WTC11 (cell line): Measurements from ENCODE around the gene RETREG3. TPM values are rescaled to one million over a fixed set of nuclear protein-coding genes. Genes with fewer than 3 reads are reported as not detected.
A peak's percentile ranks its signal among the peaks of the same experiment; 100 is the strongest.

Experiments
- ATAC-seq: fragments of 200-7000 bp; cut with Tn5 transposase; 2 replicates; pipeline ENCODE4 v1.10.0; 2021; ENCODE audit warnings: mild to moderate bottlenecking, moderate library complexity
- CTCF ChIA-PET: fragments of 300-600 bp; sonication (Branson Sonifier 250); formaldehyde crosslinking; loops from one replicate; lab custom pipeline; 2021; ENCODE audit warnings: antibody characterized with exemption; lab: Charles Lee
- POLR2A ChIA-PET: fragments of 350-600 bp; sonication (Branson Sonifier 250); formaldehyde crosslinking; loops from one replicate; lab custom pipeline; 2021; ENCODE audit warnings: antibody characterized with exemption; lab: Charles Lee
- DNase-seq: peaks from one replicate; pipeline ENCODE4 v3.0.0; 2021; ENCODE audit warnings: low spot score
- H3K27ac Mint-ChIP-seq: 2 replicates; pipeline ENCODE4 v1.8.0; 2021; ENCODE audit warnings: mixed read lengths
- H3K27me3 Mint-ChIP-seq: 2 replicates; pipeline ENCODE4 v1.8.0; 2021; ENCODE audit warnings: low read depth, mild to moderate bottlenecking, moderate library complexity, mixed read lengths
- H3K36me3 Mint-ChIP-seq: 2 replicates; pipeline ENCODE4 v1.8.0; 2021; ENCODE audit warnings: mixed read lengths
- H3K4me1 Mint-ChIP-seq: 2 replicates; pipeline ENCODE4 v1.8.0; 2022; ENCODE audit warnings: mixed read lengths
- H3K4me3 Mint-ChIP-seq: 2 replicates; pipeline ENCODE4 v1.8.0; 2021; ENCODE audit warnings: mild to moderate bottlenecking, moderate library complexity, mixed read lengths
- H3K9me3 Mint-ChIP-seq: 2 replicates; pipeline ENCODE4 v1.8.0; 2021; ENCODE audit warnings: mixed read lengths
- CREB1 ChIP-seq: sonication (generic); formaldehyde crosslinking; IDR thresholded peaks from 2 replicates; pipeline ENCODE4 v1.8.0; 2023; ENCODE audit warnings: mild to moderate bottlenecking, missing genetic modification reagents
- ESRRA ChIP-seq: sonication (generic); formaldehyde crosslinking; IDR thresholded peaks from 2 replicates; pipeline ENCODE4 v1.8.1; 2022; ENCODE audit warnings: mild to moderate bottlenecking, missing genetic modification reagents, borderline replicate concordance
- FOXJ3 ChIP-seq: sonication (generic); formaldehyde crosslinking; IDR thresholded peaks from 2 replicates; pipeline ENCODE4 v1.9.0; 2021; ENCODE audit warnings: missing genetic modification reagents, mild to moderate bottlenecking, borderline replicate concordance
- GABPB1 ChIP-seq: sonication (generic); formaldehyde crosslinking; IDR thresholded peaks from 2 replicates; pipeline ENCODE4 v1.8.1; 2023; ENCODE audit warnings: mild to moderate bottlenecking, missing genetic modification reagents
- JAZF1 ChIP-seq: fragments of 250-450 bp; sonication (Bioruptor Pico); IDR thresholded peaks from 2 replicates; pipeline ENCODE4 v1.9.0; 2021; ENCODE audit warnings: moderate library complexity, mild to moderate bottlenecking, inconsistent platforms
- MLX ChIP-seq: sonication (generic); formaldehyde crosslinking; IDR thresholded peaks from 2 replicates; pipeline ENCODE4 v1.8.1; 2023; ENCODE audit warnings: mild to moderate bottlenecking, missing genetic modification reagents, moderate library complexity
- MXD4 ChIP-seq: fragments of 250-450 bp; sonication (Bioruptor Pico); IDR thresholded peaks from 2 replicates; pipeline ENCODE4 v1.8.0; 2021; ENCODE audit warnings: mild to moderate bottlenecking, moderate library complexity, borderline replicate concordance
- NFATC4 ChIP-seq: fragments of 250-450 bp; sonication (Bioruptor Pico); IDR thresholded peaks from 2 replicates; pipeline ENCODE4 v1.9.0; 2021; ENCODE audit warnings: mild to moderate bottlenecking
- TCF7 ChIP-seq: sonication (generic); formaldehyde crosslinking; IDR thresholded peaks from 2 replicates; pipeline ENCODE4 v1.8.0; 2022; ENCODE audit warnings: mild to moderate bottlenecking, low read depth, missing genetic modification reagents, moderate library complexity
- TEAD1 ChIP-seq: sonication (generic); formaldehyde crosslinking; IDR thresholded peaks from 2 replicates; pipeline ENCODE4 v1.8.0; 2022; ENCODE audit warnings: mild to moderate bottlenecking, missing genetic modification reagents
- ZMAT4 ChIP-seq: fragments of 250-450 bp; sonication (Bioruptor Pico); IDR thresholded peaks from 2 replicates; pipeline ENCODE4 v1.9.0; 2021; ENCODE audit warnings: mild to moderate bottlenecking
- ZNF263 ChIP-seq: sonication (generic); formaldehyde crosslinking; IDR thresholded peaks from 2 replicates; pipeline ENCODE4 v1.8.1; 2022; ENCODE audit warnings: low read depth, mild to moderate bottlenecking, moderate library complexity, missing genetic modification reagents
- total RNA-seq: library from RNA; stranded (reverse); gene quantifications from 3 replicates; pipeline ENCODE4 v1.2.3, GENCODE V29; 2021
- TF ChIP-seq, protein P1 (sequence below): fragments of 250-450 bp; sonication (Bioruptor Pico); IDR thresholded peaks from 2 replicates; pipeline ENCODE4 v1.9.0; 2021; ENCODE audit warnings: mild to moderate bottlenecking
- TF ChIP-seq, protein P2 (sequence below): fragments of 250-450 bp; sonication (Bioruptor Pico); IDR thresholded peaks from 2 replicates; pipeline ENCODE4 v1.9.0; 2021; ENCODE audit warnings: moderate library complexity, mild to moderate bottlenecking, inconsistent platforms, borderline replicate concordance
- TF ChIP-seq, protein P3 (sequence below): sonication (generic); formaldehyde crosslinking; IDR thresholded peaks from 2 replicates; pipeline ENCODE4 v1.8.0; 2022; ENCODE audit warnings: mild to moderate bottlenecking, missing genetic modification reagents
- TF ChIP-seq, protein P4 (sequence below): fragments of 250-450 bp; sonication (Bioruptor Pico); IDR thresholded peaks from 2 replicates; pipeline ENCODE4 v2.1.2; 2022; ENCODE audit warnings: mild to moderate bottlenecking, moderate library complexity
- TF ChIP-seq, protein P5 (sequence below): sonication (generic); formaldehyde crosslinking; IDR thresholded peaks from 2 replicates; pipeline ENCODE4 v1.8.1; 2022; ENCODE audit warnings: mild to moderate bottlenecking, missing genetic modification reagents, moderate library complexity, borderline replicate concordance

Gene RETREG3
- total RNA-seq, 1 experiment from 2014 or later, result 40.4 TPM

DNA sequence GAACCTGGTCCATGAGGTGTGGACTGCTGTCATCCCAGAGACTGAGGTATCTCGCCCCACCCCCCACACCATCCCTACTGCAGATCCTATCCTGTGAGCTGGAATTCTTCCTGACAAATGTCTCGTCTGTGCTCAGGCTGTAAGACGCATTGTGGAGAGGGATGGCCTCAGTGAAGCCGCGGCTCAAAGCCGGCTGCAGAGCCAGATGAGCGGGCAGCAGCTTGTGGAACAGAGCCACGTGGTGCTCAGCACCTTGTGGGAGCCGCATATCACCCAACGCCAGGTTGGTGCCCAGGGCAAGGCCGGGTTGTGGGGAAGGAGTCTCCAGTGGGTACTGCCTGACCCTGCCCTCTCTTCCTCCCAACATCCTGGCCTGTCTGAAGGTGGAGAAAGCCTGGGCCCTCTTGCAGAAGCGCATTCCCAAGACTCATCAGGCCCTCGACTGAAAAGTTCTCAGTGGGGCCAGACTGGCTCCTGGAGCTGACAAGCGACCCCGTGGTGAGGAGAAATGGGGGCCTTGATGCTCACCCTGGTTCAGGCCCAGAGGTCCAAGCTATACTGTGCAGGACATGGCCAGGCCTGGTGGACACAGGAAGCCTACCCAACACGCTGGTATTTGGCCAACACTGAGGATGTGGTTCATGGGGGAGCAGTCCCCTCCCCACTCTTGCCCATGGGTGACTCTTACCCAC lies 43.5 kb downstream of the RETREG3 start (continued):
- TF ChIP-seq, protein P1, sequence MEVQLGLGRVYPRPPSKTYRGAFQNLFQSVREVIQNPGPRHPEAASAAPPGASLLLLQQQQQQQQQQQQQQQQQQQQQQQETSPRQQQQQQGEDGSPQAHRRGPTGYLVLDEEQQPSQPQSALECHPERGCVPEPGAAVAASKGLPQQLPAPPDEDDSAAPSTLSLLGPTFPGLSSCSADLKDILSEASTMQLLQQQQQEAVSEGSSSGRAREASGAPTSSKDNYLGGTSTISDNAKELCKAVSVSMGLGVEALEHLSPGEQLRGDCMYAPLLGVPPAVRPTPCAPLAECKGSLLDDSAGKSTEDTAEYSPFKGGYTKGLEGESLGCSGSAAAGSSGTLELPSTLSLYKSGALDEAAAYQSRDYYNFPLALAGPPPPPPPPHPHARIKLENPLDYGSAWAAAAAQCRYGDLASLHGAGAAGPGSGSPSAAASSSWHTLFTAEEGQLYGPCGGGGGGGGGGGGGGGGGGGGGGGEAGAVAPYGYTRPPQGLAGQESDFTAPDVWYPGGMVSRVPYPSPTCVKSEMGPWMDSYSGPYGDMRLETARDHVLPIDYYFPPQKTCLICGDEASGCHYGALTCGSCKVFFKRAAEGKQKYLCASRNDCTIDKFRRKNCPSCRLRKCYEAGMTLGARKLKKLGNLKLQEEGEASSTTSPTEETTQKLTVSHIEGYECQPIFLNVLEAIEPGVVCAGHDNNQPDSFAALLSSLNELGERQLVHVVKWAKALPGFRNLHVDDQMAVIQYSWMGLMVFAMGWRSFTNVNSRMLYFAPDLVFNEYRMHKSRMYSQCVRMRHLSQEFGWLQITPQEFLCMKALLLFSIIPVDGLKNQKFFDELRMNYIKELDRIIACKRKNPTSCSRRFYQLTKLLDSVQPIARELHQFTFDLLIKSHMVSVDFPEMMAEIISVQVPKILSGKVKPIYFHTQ, result no peak
- TF ChIP-seq, protein P2, sequence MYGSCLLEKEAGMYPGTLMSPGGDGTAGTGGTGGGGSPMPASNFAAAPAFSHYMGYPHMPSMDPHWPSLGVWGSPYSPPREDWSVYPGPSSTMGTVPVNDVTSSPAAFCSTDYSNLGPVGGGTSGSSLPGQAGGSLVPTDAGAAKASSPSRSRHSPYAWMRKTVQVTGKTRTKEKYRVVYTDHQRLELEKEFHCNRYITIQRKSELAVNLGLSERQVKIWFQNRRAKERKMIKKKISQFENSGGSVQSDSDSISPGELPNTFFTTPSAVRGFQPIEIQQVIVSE (CRISPR knock-in tag), result no peak
- TF ChIP-seq JAZF1 (no peak), MLX (no peak), NFATC4 (CRISPR knock-in tag) (no peak)

- Mint-ChIP-seq H3K4me3 (no peak overlapping the region), H3K9me3 (no peaks in the 10 kb centered on the region), H3K27me3 (no peaks in the 10 kb centered on the region), H3K36me3 (peaks cover 17% of the 10 kb centered on the region), H3K27ac (no peak overlapping the region), H3K4me1 (peaks cover 22% of the 10 kb centered on the region)
- CTCF ChIA-PET, result interaction anchor here (1.3 kb wide), 1 partner anchor 13 kb away, joined by 7 read pairs; no protein-coding TSS in a partner anchor
- no peak for ATAC-seq
- POLR2A ChIA-PET, result no interaction called here
- TF ChIP-seq, protein P3, sequence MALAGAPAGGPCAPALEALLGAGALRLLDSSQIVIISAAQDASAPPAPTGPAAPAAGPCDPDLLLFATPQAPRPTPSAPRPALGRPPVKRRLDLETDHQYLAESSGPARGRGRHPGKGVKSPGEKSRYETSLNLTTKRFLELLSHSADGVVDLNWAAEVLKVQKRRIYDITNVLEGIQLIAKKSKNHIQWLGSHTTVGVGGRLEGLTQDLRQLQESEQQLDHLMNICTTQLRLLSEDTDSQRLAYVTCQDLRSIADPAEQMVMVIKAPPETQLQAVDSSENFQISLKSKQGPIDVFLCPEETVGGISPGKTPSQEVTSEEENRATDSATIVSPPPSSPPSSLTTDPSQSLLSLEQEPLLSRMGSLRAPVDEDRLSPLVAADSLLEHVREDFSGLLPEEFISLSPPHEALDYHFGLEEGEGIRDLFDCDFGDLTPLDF (CRISPR knock-in tag), result no peak
- no peak for TF ChIP-seq ZNF263 (CRISPR knock-in tag)
- 0 out of 2 replicates have a peak, but pooled peaks have one; percentile 26 for TF ChIP-seq GABPB1
- TF ChIP-seq ZMAT4, result no peak
- TF ChIP-seq, all 79 proteins: peak for 1
- DNase-seq, result no peak
Observed at GRCh38 chr17:42564815-42565522, 44.2 kb downstream of the RETREG3 start.

GRCh38 chr17:42563950-42564349 lies 45.2 kb downstream of the RETREG3 start:
- no peaks in the 10 kb centered on the region for H3K27me3 Mint-ChIP-seq
- no peak overlapping the region; the same call in 1 of the 2 replicates for H3K27ac Mint-ChIP-seq
- ATAC-seq, result no peak
- H3K36me3 Mint-ChIP-seq, result peaks cover 7% of the 10 kb centered on the region
- ChIA-PET POLR2A (no interaction called here), CTCF (interaction anchor here (1.3 to 1.6 kb wide), 2 partner anchors 14 to 15 kb away, joined by 4 to 7 read pairs; no protein-coding TSS in a partner anchor)
- H3K9me3 Mint-ChIP-seq, result no peaks in the 10 kb centered on the region
- peaks cover 22% of the 10 kb centered on the region for H3K4me1 Mint-ChIP-seq
- peak overlapping the region; percentile 88 for H3K4me3 Mint-ChIP-seq
- DNase-seq, result no peak
- TF ChIP-seq, protein P4, sequence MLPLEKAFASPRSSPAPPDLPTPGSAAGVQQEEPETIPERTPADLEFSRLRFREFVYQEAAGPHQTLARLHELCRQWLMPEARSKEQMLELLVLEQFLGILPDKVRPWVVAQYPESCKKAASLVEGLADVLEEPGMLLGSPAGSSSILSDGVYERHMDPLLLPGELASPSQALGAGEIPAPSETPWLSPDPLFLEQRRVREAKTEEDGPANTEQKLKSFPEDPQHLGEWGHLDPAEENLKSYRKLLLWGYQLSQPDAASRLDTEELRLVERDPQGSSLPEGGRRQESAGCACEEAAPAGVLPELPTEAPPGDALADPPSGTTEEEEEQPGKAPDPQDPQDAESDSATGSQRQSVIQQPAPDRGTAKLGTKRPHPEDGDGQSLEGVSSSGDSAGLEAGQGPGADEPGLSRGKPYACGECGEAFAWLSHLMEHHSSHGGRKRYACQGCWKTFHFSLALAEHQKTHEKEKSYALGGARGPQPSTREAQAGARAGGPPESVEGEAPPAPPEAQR (CRISPR knock-in tag), result no peak
- TF ChIP-seq, protein P5, sequence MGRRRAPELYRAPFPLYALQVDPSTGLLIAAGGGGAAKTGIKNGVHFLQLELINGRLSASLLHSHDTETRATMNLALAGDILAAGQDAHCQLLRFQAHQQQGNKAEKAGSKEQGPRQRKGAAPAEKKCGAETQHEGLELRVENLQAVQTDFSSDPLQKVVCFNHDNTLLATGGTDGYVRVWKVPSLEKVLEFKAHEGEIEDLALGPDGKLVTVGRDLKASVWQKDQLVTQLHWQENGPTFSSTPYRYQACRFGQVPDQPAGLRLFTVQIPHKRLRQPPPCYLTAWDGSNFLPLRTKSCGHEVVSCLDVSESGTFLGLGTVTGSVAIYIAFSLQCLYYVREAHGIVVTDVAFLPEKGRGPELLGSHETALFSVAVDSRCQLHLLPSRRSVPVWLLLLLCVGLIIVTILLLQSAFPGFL (CRISPR knock-in tag), result no peak
- TF ChIP-seq MXD4 (CRISPR knock-in tag) (no peak), CREB1 (CRISPR knock-in tag) (no peak), TCF7 (CRISPR knock-in tag) (no peak), ESRRA (CRISPR knock-in tag) (no peak), FOXJ3 (no peak), TEAD1 (CRISPR knock-in tag) (no peak)
